ENCODE results near the gene PPARG. TPM values are rescaled to one million over a fixed set of nuclear protein-coding genes. Genes with fewer than 3 reads are reported as not detected.

Gene PPARG
- total and polyA plus RNA-seq, 9 donors, result 12.8 to 53.6 (median 32.4) TPM

DNA sequence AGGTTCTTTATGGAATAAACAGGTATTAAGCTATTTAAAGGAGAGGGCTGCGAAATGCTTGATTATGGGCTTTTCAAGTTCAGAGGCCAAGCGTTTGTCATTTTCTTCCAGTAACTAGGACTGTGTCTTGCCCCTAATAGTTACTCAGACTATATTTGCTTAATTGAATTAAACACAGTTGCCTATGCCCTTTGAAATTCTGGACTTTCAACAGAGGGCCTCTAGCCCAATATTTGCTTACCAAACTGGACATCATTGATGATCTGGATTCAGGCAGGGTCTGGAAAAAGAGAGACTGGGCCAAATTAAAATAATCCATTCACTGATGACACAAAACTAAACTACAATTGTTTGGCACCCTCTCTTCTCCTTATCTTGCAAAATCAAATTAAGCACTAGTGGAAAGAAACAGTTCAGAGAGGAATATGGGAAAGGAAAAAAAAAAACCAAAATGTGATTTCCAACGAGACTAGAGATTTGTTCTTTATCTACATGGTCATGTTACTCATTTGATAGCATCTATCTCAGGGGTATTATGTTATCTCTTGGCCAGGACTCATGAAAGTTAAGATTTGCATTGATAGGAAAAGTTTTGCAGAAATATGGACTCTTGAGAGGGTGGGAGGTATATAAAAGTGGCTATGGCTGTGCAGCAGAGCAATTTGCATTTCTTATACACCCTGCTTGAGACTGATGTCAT lies 120.3 kb downstream of the PPARG start:
- H3K27ac ChIP-seq, result no peak overlapping the region
- intact Hi-C loops (cut with DNase I), result no loop called here
- 85 to 93% (median 89%) methylated on average over 3 of the region's 3 CpGs for WGBS, 3 donors
- H3K4me1 ChIP-seq (ENCODE audit: insufficient read depth), result no peaks in the 10 kb centered on the region
- H3K4me3 ChIP-seq, result no peak overlapping the region
- no peak for DNase-seq
- H3K36me3 ChIP-seq, result no peaks in the 10 kb centered on the region
- H3K27me3 ChIP-seq, result no peaks in the 10 kb centered on the region
- H3K9me3 ChIP-seq, result no peaks in the 10 kb centered on the region
- TF ChIP-seq EP300 (IDR thresholded peaks at IDR 0.05) (no peak), POLR2A (IDR thresholded peaks at IDR 0.05) (no peak)
- TF ChIP-seq, protein P1, sequence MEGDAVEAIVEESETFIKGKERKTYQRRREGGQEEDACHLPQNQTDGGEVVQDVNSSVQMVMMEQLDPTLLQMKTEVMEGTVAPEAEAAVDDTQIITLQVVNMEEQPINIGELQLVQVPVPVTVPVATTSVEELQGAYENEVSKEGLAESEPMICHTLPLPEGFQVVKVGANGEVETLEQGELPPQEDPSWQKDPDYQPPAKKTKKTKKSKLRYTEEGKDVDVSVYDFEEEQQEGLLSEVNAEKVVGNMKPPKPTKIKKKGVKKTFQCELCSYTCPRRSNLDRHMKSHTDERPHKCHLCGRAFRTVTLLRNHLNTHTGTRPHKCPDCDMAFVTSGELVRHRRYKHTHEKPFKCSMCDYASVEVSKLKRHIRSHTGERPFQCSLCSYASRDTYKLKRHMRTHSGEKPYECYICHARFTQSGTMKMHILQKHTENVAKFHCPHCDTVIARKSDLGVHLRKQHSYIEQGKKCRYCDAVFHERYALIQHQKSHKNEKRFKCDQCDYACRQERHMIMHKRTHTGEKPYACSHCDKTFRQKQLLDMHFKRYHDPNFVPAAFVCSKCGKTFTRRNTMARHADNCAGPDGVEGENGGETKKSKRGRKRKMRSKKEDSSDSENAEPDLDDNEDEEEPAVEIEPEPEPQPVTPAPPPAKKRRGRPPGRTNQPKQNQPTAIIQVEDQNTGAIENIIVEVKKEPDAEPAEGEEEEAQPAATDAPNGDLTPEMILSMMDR (IDR thresholded peaks at IDR 0.05), result no peak

DNA sequence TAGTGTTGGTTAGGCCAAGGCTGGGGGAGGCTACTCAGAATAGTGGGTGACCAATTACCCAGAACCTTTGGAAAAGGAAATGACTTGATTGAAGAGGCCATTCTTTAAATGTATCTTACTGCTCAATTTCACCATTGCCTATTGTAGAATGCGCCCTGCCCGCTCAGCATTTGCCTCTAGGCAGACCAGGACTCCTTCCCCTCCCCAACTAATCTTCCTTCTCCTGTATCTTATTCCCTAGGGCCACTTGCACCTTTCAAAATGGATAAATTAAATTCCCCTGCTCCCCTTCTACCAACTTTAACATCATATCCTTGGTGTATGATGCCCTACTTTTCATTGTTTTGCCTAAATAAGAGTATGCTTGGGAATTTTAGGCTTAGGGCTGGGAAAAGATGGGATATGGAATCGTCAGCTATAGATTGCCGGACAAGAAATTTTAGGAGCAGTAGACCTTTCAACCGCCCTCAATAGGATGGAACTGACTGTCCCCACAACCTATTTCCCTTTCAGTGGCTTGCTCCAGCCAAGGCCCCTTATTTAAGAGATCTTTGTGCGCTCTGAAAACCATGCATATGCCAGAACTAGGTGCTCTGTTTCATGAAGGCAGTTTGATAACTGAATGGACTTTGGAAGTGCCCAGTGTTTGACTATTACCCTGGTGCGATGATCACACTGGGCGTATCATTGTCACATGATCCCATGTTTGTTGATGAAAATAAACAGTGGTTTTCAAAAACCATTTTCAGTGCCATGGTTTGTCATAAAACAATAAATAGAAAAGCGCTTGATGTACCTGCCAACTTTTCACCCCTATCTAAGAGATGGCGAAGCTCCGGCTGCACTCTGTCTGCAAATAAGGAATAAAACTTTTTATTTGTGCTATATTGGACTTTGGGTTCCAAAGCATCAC lies 121.1 kb downstream of the PPARG start:
- H3K27me3 ChIP-seq, result no peaks in the 10 kb centered on the region

DNA sequence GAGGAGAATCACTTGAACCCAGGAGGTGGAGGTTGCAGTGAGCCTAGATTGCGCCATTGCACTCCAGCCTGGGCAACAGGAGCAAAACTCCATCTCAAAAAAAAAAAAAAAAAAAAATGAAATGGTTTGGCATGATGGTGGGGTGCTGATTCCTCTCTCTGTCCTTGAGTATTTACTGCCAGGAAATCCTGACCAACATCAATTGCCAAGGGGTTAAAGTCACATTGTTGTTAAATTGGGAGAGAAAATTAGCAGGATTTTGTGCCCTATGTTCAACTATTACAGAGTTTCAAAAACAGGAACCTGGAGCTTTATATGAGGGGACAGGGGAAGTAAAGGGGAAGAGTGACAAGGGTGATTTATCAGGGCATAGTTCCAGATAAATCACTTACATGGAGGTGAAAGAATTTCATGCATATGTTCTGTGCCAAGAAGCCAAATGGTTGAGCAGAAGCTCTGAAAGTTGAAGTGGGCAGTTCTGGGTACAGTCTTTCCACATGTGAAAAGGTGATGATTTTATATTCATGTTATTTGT lies 124.9 kb downstream of the PPARG start:
- no peaks in the 10 kb centered on the region for H3K27me3 ChIP-seq
- H3K9me3 ChIP-seq, result no peaks in the 10 kb centered on the region
- H3K27ac ChIP-seq, result no peak overlapping the region
- no peaks in the 10 kb centered on the region for H3K4me1 ChIP-seq (ENCODE audit: insufficient read depth)
- no peaks in the 10 kb centered on the region for H3K36me3 ChIP-seq
- intact Hi-C loops (cut with DNase I), result loop anchor here in 1 of 4 donors (2.0 kb wide), 1 partner anchor 27 kb away; no protein-coding TSS in a partner anchor
- DNase-seq, result no peak
- no peak overlapping the region for H3K4me3 ChIP-seq
- 88 to 97% (median 91%) methylated on average over 1 of the region's 1 CpG for WGBS, 3 donors
- no peak for TF ChIP-seq POLR2A (IDR thresholded peaks at IDR 0.05)
- no peak for TF ChIP-seq EP300 (IDR thresholded peaks at IDR 0.05)
- TF ChIP-seq, protein P1 (IDR thresholded peaks at IDR 0.05), result no peak

More for the DNA sequence above, 121.1 kb downstream of the PPARG start:
- WGBS, 3 donors, result 97 to 99% (median 97%) methylated on average over 11 of the region's 11 CpGs
- Histone ChIP-seq H3K4me3 (no peak overlapping the region), H3K36me3 (no peaks in the 10 kb centered on the region), H3K27ac (no peak overlapping the region), H3K9me3 (no peaks in the 10 kb centered on the region), H3K4me1 (ENCODE audit: insufficient read depth) (no peaks in the 10 kb centered on the region)
- no peak for TF ChIP-seq POLR2A (IDR thresholded peaks at IDR 0.05)
- TF ChIP-seq, protein P1 (IDR thresholded peaks at IDR 0.05), result no peak
- no peak for TF ChIP-seq EP300 (IDR thresholded peaks at IDR 0.05)
- no peak for DNase-seq
- intact Hi-C loops (cut with DNase I), result no loop called here

DNA sequence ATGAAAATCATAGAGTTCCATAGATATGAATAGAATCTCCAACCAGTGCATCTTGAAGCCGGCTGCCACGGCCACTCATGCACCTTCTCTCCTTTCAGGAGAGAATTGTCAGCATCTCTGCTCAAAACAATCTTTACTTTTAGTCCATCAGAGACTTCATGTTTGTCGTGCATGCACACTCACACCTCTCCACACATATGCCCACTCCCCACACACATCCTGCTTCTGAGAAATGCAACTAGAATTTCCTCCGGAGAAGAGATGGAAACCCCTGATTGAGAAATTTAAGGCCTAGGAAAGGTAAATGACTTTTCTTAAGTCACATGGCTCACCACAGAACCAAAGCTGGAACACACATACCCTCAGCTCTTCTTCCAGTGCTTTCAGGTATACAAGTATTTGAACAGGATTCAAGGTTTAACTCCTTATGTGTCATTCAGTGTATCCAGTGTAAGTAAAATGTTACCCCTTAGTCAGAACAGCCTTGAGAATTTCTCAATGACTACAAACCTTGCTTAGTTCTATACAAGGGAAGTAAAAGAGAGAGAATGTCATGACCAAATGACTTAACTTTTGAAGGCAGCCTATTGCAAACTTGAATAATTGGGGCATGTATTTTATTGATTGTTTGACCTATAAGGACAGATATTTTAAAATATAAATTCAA lies 126.3 kb downstream of the PPARG start:
- Histone ChIP-seq H3K27me3 (no peaks in the 10 kb centered on the region), H3K27ac (no peak overlapping the region), H3K36me3 (no peaks in the 10 kb centered on the region), H3K9me3 (no peaks in the 10 kb centered on the region), H3K4me3 (no peak overlapping the region), H3K4me1 (ENCODE audit: insufficient read depth) (no peaks in the 10 kb centered on the region)
- intact Hi-C loops (cut with DNase I), result loop anchor here in 1 of 4 donors (2.0 kb wide), 1 partner anchor 26 kb away; no protein-coding TSS in a partner anchor
- DNase-seq, result no peak
- no peak for TF ChIP-seq EP300 (IDR thresholded peaks at IDR 0.05)
- no peak for TF ChIP-seq POLR2A (IDR thresholded peaks at IDR 0.05)
- TF ChIP-seq, protein P1 (IDR thresholded peaks at IDR 0.05), result no peak
- WGBS, 3 donors, result 87 to 89% (median 88%) methylated on average over 4 of the region's 4 CpGs
